Stimulated activated CD4-positive, alpha-beta T cell treated with anti-CD3 and anti-CD28 coated beads, Interleukin-1b, Interleukin-23, amount 100 ng/mL, for 4 hours (primary cell): ENCODE data around the gene RAB39B.

Source experiments
- DNase-seq, 2 donors: peaks; one replicate each; pipeline ENCODE4 v3.0.0-alpha.2; 2020; ENCODE audit warnings: low read depth in 2 of 2

RAB39B gene

GRCh38 chrX:155215443-155216178 lies 48.7 kb downstream of the RAB39B start:
- DNase-seq: no peak

GRCh38 chrX:155213731-155214130 lies 50.6 kb downstream of the RAB39B start:
- no peak for DNase-seq

DNA sequence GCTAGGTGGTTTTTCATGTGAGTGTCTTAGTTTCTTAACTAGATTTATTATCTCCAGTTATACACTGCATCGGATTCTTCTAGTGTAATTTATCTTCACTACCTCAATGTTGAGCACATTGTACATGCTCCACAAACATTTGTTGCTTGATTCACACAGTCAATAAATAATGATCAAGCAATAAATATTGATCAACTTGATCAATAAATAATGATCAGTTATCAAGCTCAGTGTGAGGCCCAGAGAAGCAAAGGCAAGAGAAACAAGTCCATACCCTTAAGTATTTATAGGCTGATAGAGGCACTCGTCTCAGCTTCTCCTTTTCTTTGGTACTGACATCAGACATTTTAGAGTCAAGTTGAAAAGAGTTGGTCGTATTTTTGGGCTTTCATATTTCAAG lies 53.1 kb downstream of the RAB39B start:
- no peak for DNase-seq
